ENCODE measurements around the gene ASCL3. TPM values are rescaled to one million over a fixed set of nuclear protein-coding genes. Genes with fewer than 3 reads are reported as not detected.

ASCL3 gene
- total RNA-seq: not detected

GRCh38 chr11:8942518-8943066 is at the start of gene ASCL3:
Gene ASCL3, minus strand, starts transcription at chr11:8943016. Its CDS starts 4,855 bp downstream, at chr11:8938161.
- no peak within 1 kb of the TSS for H3K27ac ChIP-seq
- H3K36me3 ChIP-seq: peaks cover 0 to 14% (median 2%) of the 10 kb centered on the region in 4 donors
- no peaks in the 10 kb centered on the region for H3K4me1 ChIP-seq
- no peaks in the 10 kb centered on the region for H3K9me3 ChIP-seq
- intact Hi-C loops (cut with DNase I; ENCODE audit: low total_unique reads): no loop called here
- no peak for TF ChIP-seq EP300 (IDR thresholded peaks at IDR 0.05; ENCODE audit: low read depth)
- TF ChIP-seq CTCF (IDR thresholded peaks at IDR 0.05): no peak
- TF ChIP-seq POLR2A (IDR thresholded peaks at IDR 0.05): no peak
- no peak for TF ChIP-seq POLR2AphosphoS5 (IDR thresholded peaks at IDR 0.05)
- 61 to 74% methylated on average over 5 of the region's 5 CpGs for WGBS, 2 donors (ENCODE audit: low coverage in 1 of 2)
- H3K4me3 ChIP-seq: no peak within 1 kb of the TSS
- in situ Hi-C loops (cut with MboI; ENCODE audit: low pct_ligation_motif_present in 1 of 4, low pct_unique_long_range_greater_than_20kb in 1 of 4, low sequenced_read_pairs in 3 of 4): no loop called here
- DNase-seq: no peak
- no peaks in the 10 kb centered on the region for H3K27me3 ChIP-seq

- in situ Hi-C loops (cut with MboI; ENCODE audit: low pct_ligation_motif_present in 1 of 4, low pct_unique_long_range_greater_than_20kb in 1 of 4, low sequenced_read_pairs in 3 of 4) (no loop called here), intact Hi-C loops (cut with DNase I; ENCODE audit: low total_unique reads) (no loop called here)
These were observed 46.6 kb upstream of the ASCL3 start for GRCh38 chr11:8989453-8989852.

GRCh38 chr11:8988329-8989234 is 45.8 kb upstream of the ASCL3 start:
- intact Hi-C loops (cut with DNase I; ENCODE audit: low total_unique reads): no loop called here

More at GRCh38 chr11:8989453-8989852, 46.6 kb upstream of the ASCL3 start:
- WGBS, 2 donors (ENCODE audit: low coverage in 1 of 2): 86% methylated on average over 1 of the region's 1 CpG
- H3K36me3 ChIP-seq: no peaks in the 10 kb centered on the region
- H3K4me1 ChIP-seq: no peaks in the 10 kb centered on the region
- H3K4me3 ChIP-seq: no peak overlapping the region
- H3K27ac ChIP-seq: no peak overlapping the region
- no peaks in the 10 kb centered on the region for H3K27me3 ChIP-seq
- no peaks in the 10 kb centered on the region for H3K9me3 ChIP-seq
- DNase-seq: no peak
- TF ChIP-seq POLR2A (IDR thresholded peaks at IDR 0.05): no peak
- TF ChIP-seq POLR2AphosphoS5 (IDR thresholded peaks at IDR 0.05): no peak
- no peak for TF ChIP-seq EP300 (IDR thresholded peaks at IDR 0.05; ENCODE audit: low read depth)
- TF ChIP-seq CTCF (IDR thresholded peaks at IDR 0.05): no peak

More at GRCh38 chr11:8988329-8989234, 45.8 kb upstream of the ASCL3 start:
- Histone ChIP-seq H3K36me3 (no peaks in the 10 kb centered on the region), H3K27ac (no peak overlapping the region), H3K4me3 (no peak overlapping the region), H3K9me3 (no peaks in the 10 kb centered on the region), H3K4me1 (no peaks in the 10 kb centered on the region), H3K27me3 (no peaks in the 10 kb centered on the region)
- WGBS, 2 donors (ENCODE audit: low coverage in 1 of 2): 58% methylated on average over 3 of the region's 3 CpGs; no CpG with 5 or more reads in 1 of the 2 donors
- in situ Hi-C loops (cut with MboI; ENCODE audit: low pct_ligation_motif_present in 1 of 4, low pct_unique_long_range_greater_than_20kb in 1 of 4, low sequenced_read_pairs in 3 of 4): no loop called here
- no peak for DNase-seq
- no peak for TF ChIP-seq POLR2AphosphoS5 (IDR thresholded peaks at IDR 0.05)
- no peak for TF ChIP-seq CTCF (IDR thresholded peaks at IDR 0.05)
- no peak for TF ChIP-seq POLR2A (IDR thresholded peaks at IDR 0.05)
- TF ChIP-seq EP300 (IDR thresholded peaks at IDR 0.05; ENCODE audit: low read depth): no peak
